PC-9 (cell line): ENCODE data around the gene DNAJC12. TPM values are rescaled to one million over a fixed set of nuclear protein-coding genes. Genes with fewer than 3 reads are reported as not detected.

Experiments used
- BruUV-seq: library from RNA; stranded (reverse); fragments of 400-500 nt; replicated peaks from 2 replicates; lab custom pipeline; 2021; lab: Mats Ljungman, UMichigan
- CTCF ChIA-PET: fragments of 300-600 bp; sonication (Branson Sonifier 250); formaldehyde crosslinking; loops from one replicate; lab custom pipeline; 2022; ENCODE audit warnings: antibody characterized with exemption; lab: Charles Lee
- POLR2A ChIA-PET: fragments of 300-600 bp; sonication (Branson Sonifier 250); formaldehyde crosslinking; loops from one replicate; lab custom pipeline; 2022; ENCODE audit warnings: antibody characterized with exemption; ENCODE audit not compliant: unreplicated experiment; lab: Charles Lee
- DNase-seq, 2 experiments: peaks; one replicate each; pipeline versions ENCODE4 v3.0.0 to v3.0.0-alpha.2; 2015 to 2022; ENCODE audit warnings: mixed read lengths in 1 of 2
- H2AFZ ChIP-seq: fragments of 200-600 bp; sonication (generic); 2 replicates; pipeline ENCODE4 v1.8.1; 2017; ENCODE audit warnings: antibody characterized with exemption
- H3F3A ChIP-seq: fragments of 200-600 bp; sonication (generic); 2 replicates; pipeline ENCODE4 v1.8.1; 2017; ENCODE audit warnings: antibody characterized with exemption, mild to moderate bottlenecking, low read depth; ENCODE audit not compliant: insufficient read depth
- H3K27ac ChIP-seq: fragments of 200-600 bp; sonication (generic); 2 replicates; pipeline ENCODE4 v1.6.1; 2016; ENCODE audit warnings: mixed run types
- H3K27me3 ChIP-seq: fragments of 200-600 bp; sonication (generic); 2 replicates; pipeline ENCODE4 v1.6.1; 2016; ENCODE audit warnings: low read depth, mixed run types; ENCODE audit not compliant: insufficient read depth
- H3K36me3 ChIP-seq: fragments of 200-600 bp; sonication (generic); 2 replicates; pipeline ENCODE4 v1.6.1; 2016; ENCODE audit warnings: low read depth, mixed run types
- H3K4me1 ChIP-seq: fragments of 200-600 bp; sonication (generic); replicated peaks from 2 replicates; pipeline ENCODE4 v1.6.1; 2016; ENCODE audit warnings: mixed run types; ENCODE audit not compliant: insufficient read depth
- H3K4me2 ChIP-seq: fragments of 200-600 bp; sonication (generic); 2 replicates; pipeline ENCODE4 v1.6.1; 2017; ENCODE audit warnings: mixed run types
- H3K4me3 ChIP-seq: fragments of 200-600 bp; sonication (generic); 2 replicates; pipeline ENCODE4 v1.6.1; 2016; ENCODE audit warnings: mixed run types
- H3K79me2 ChIP-seq: fragments of 200-600 bp; sonication (generic); 2 replicates; pipeline ENCODE4 v1.6.1; 2017; ENCODE audit warnings: low read depth, mixed run types
- H3K9me2 ChIP-seq: fragments of 200-600 bp; sonication (generic); 2 replicates; pipeline ENCODE4 v1.8.1; 2017; ENCODE audit warnings: mild to moderate bottlenecking; ENCODE audit not compliant: insufficient read depth
- H3K9me3 ChIP-seq: fragments of 200-600 bp; sonication (generic); 2 replicates; pipeline ENCODE4 v1.8.1; 2016; ENCODE audit warnings: low read depth; ENCODE audit not compliant: insufficient read depth
- H4K20me1 ChIP-seq: fragments of 200-600 bp; sonication (generic); 2 replicates; pipeline ENCODE4 v1.8.1; 2017; ENCODE audit not compliant: insufficient read depth
- CTCF ChIP-seq: fragments of 200-600 bp; sonication (generic); conservative IDR thresholded peaks from 2 replicates; pipeline ENCODE4 v1.6.1; 2017; ENCODE audit warnings: mixed run types, antibody characterized with exemption, mild to moderate bottlenecking, moderate library complexity
- EZH2 ChIP-seq: fragments of 200-600 bp; sonication (generic); IDR thresholded peaks from 2 replicates; pipeline ENCODE4 v1.8.0; 2017; ENCODE audit warnings: antibody characterized with exemption, low read depth
- intact Hi-C: fragments of 100-400 bp; cut with micrococcal nuclease; formaldehyde crosslinking; loops from one replicate; pipeline ENCODE4 v1.10.0; 2022; ENCODE audit not compliant: unreplicated experiment
- total RNA-seq: library from RNA; stranded (reverse); gene quantifications from 2 replicates; pipeline ENCODE4 v1.2.3, GENCODE V29; 2021

DNAJC12 gene
- total RNA-seq, 1 experiment from 2014 or later = 0.33 TPM

- H3K4me3 ChIP-seq = no peak overlapping the region
- BruUV-seq = no TSS peak
- no peaks in the 10 kb centered on the region for H3K36me3 ChIP-seq
- TF ChIP-seq EZH2 = no peak
- H3K4me2 ChIP-seq = no peak overlapping the region
- CTCF ChIA-PET = no interaction called here
- H3F3A ChIP-seq = no peaks in the 10 kb centered on the region
- no peak overlapping the region for H3K27ac ChIP-seq
- H3K79me2 ChIP-seq = no peaks in the 10 kb centered on the region
- H3K9me3 ChIP-seq = no peaks in the 10 kb centered on the region
- intact Hi-C loops = no loop called here
- H3K4me1 ChIP-seq = no peaks in the 10 kb centered on the region
- DNase-seq = no peak
- no peaks in the 10 kb centered on the region for H4K20me1 ChIP-seq
- H3K9me2 ChIP-seq = no peaks in the 10 kb centered on the region
- no peaks in the 10 kb centered on the region for H3K27me3 ChIP-seq
- POLR2A ChIA-PET = interaction anchor here (0.6 kb wide), 1 partner anchor 584 kb away, joined by 4 read pairs; no protein-coding TSS in a partner anchor
- no peak overlapping the region for H2AFZ ChIP-seq
Observed at GRCh38 chr10:67801118-67801517, 36.9 kb downstream of the DNAJC12 start.

GRCh38 chr10:67794909-67795460 lies 43.0 kb downstream of the DNAJC12 start:
- CTCF ChIA-PET = no interaction called here

GRCh38 chr10:67794256-67794655 lies 43.7 kb downstream of the DNAJC12 start:
- BruUV-seq = no TSS peak
- H3K4me2 ChIP-seq = no peak overlapping the region
- no peaks in the 10 kb centered on the region for H3K27me3 ChIP-seq
- no peaks in the 10 kb centered on the region for H3F3A ChIP-seq
- no peak overlapping the region for H3K4me3 ChIP-seq
- intact Hi-C loops = no loop called here
- no peak for TF ChIP-seq EZH2
- no peak for TF ChIP-seq CTCF
- no peak overlapping the region for H3K27ac ChIP-seq
- no peak for DNase-seq
- H4K20me1 ChIP-seq = no peaks in the 10 kb centered on the region
- H3K9me2 ChIP-seq = no peaks in the 10 kb centered on the region; the same call in 1 of the 2 replicates
- no peaks in the 10 kb centered on the region for H3K9me3 ChIP-seq
- CTCF ChIA-PET = no interaction called here
- POLR2A ChIA-PET = no interaction called here
- H2AFZ ChIP-seq = no peak overlapping the region
- H3K36me3 ChIP-seq = no peaks in the 10 kb centered on the region
- H3K4me1 ChIP-seq = peaks cover 15% of the 10 kb centered on the region; the same call in 1 of the 2 replicates
- no peaks in the 10 kb centered on the region for H3K79me2 ChIP-seq

More at GRCh38 chr10:67794909-67795460, 43.0 kb downstream of the DNAJC12 start:
- no peaks in the 10 kb centered on the region for H3K27me3 ChIP-seq
- no peak overlapping the region for H3K4me3 ChIP-seq
- POLR2A ChIA-PET = no interaction called here
- H3F3A ChIP-seq = no peaks in the 10 kb centered on the region
- DNase-seq = no peak
- H3K4me2 ChIP-seq = no peak overlapping the region
- no peaks in the 10 kb centered on the region for H3K36me3 ChIP-seq
- no TSS peak for BruUV-seq
- no peaks in the 10 kb centered on the region for H3K79me2 ChIP-seq
- H2AFZ ChIP-seq = no peak overlapping the region
- no peaks in the 10 kb centered on the region for H4K20me1 ChIP-seq
- no peaks in the 10 kb centered on the region; the same call in 1 of the 2 replicates for H3K9me2 ChIP-seq
- H3K4me1 ChIP-seq = peaks cover 15% of the 10 kb centered on the region; the same call in 1 of the 2 replicates
- TF ChIP-seq CTCF (no peak), EZH2 (no peak)
- intact Hi-C loops = no loop called here
- H3K27ac ChIP-seq = no peak overlapping the region
- H3K9me3 ChIP-seq = no peaks in the 10 kb centered on the region
